Osteocyte (in vitro differentiated cells): ENCODE data around the gene BBS7. TPM values are rescaled to one million over a fixed set of nuclear protein-coding genes. Genes with fewer than 3 reads are reported as not detected.

Source experiments
- DNase-seq: peaks from one replicate; pipeline ENCODE4 v3.0.0; 2021; ENCODE audit warnings: mixed read lengths; ENCODE audit not compliant: unreplicated experiment; ENCODE audit errors: extremely low spot score
- H3K27ac Mint-ChIP-seq: one replicate; pipeline ENCODE4 v1.8.0; 2021; ENCODE audit warnings: mild to moderate bottlenecking, mixed read lengths; ENCODE audit not compliant: unreplicated experiment
- H3K27me3 Mint-ChIP-seq: one replicate; pipeline ENCODE4 v1.8.0; 2021; ENCODE audit warnings: mixed read lengths; ENCODE audit not compliant: unreplicated experiment
- H3K36me3 Mint-ChIP-seq: one replicate; pipeline ENCODE4 v1.8.0; 2021; ENCODE audit warnings: mixed read lengths; ENCODE audit not compliant: unreplicated experiment
- H3K4me1 Mint-ChIP-seq: one replicate; pipeline ENCODE4 v1.8.0; 2021; ENCODE audit warnings: mixed read lengths; ENCODE audit not compliant: unreplicated experiment
- H3K4me3 Mint-ChIP-seq: one replicate; pipeline ENCODE4 v1.8.0; 2021; ENCODE audit warnings: mild to moderate bottlenecking, moderate library complexity, mixed read lengths; ENCODE audit not compliant: unreplicated experiment
- H3K9me3 Mint-ChIP-seq: one replicate; pipeline ENCODE4 v1.8.0; 2021; ENCODE audit warnings: mixed read lengths; ENCODE audit not compliant: unreplicated experiment
- total RNA-seq: library from RNA; stranded (reverse); gene quantifications from 2 replicates; pipeline ENCODE4 v1.2.1, GENCODE V29; 2021
- TF ChIP-seq, protein P1 (sequence below): fragments of 200-600 bp; sonication (generic); IDR thresholded peaks from 2 replicates; pipeline ENCODE4 v1.5.0; 2021; ENCODE audit warnings: antibody characterized with exemption, mild to moderate bottlenecking, moderate library complexity

Gene BBS7
- total RNA-seq, 1 donor from 2014 or later = 19.0 TPM

DNA sequence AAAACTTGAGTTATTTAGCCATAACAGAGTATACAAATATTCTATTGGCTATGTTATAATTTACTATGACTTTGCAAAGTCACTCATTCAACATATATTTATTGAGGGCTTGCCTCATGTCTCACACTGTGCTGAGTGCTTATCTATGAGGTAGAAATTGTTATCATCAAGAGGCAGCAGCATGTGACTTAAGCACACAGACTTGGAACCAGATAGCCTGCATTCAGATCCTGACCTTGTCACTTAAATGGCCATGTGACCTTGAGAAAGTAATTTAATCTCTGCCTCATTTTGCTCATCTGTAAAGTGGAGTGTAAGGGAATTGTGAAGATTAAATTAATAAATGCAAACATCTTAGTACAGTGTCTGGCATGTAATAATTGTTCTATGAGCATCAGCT lies 79.3 kb downstream of the BBS7 start:
- no peak overlapping the region for H3K27ac Mint-ChIP-seq
- no peaks in the 10 kb centered on the region for H3K9me3 Mint-ChIP-seq
- peaks cover 26% of the 10 kb centered on the region for H3K4me1 Mint-ChIP-seq
- no peak overlapping the region for H3K4me3 Mint-ChIP-seq
- no peaks in the 10 kb centered on the region for H3K27me3 Mint-ChIP-seq
- DNase-seq = no peak
- no peaks in the 10 kb centered on the region for H3K36me3 Mint-ChIP-seq
- TF ChIP-seq, protein P1, sequence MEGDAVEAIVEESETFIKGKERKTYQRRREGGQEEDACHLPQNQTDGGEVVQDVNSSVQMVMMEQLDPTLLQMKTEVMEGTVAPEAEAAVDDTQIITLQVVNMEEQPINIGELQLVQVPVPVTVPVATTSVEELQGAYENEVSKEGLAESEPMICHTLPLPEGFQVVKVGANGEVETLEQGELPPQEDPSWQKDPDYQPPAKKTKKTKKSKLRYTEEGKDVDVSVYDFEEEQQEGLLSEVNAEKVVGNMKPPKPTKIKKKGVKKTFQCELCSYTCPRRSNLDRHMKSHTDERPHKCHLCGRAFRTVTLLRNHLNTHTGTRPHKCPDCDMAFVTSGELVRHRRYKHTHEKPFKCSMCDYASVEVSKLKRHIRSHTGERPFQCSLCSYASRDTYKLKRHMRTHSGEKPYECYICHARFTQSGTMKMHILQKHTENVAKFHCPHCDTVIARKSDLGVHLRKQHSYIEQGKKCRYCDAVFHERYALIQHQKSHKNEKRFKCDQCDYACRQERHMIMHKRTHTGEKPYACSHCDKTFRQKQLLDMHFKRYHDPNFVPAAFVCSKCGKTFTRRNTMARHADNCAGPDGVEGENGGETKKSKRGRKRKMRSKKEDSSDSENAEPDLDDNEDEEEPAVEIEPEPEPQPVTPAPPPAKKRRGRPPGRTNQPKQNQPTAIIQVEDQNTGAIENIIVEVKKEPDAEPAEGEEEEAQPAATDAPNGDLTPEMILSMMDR = no peak

DNA sequence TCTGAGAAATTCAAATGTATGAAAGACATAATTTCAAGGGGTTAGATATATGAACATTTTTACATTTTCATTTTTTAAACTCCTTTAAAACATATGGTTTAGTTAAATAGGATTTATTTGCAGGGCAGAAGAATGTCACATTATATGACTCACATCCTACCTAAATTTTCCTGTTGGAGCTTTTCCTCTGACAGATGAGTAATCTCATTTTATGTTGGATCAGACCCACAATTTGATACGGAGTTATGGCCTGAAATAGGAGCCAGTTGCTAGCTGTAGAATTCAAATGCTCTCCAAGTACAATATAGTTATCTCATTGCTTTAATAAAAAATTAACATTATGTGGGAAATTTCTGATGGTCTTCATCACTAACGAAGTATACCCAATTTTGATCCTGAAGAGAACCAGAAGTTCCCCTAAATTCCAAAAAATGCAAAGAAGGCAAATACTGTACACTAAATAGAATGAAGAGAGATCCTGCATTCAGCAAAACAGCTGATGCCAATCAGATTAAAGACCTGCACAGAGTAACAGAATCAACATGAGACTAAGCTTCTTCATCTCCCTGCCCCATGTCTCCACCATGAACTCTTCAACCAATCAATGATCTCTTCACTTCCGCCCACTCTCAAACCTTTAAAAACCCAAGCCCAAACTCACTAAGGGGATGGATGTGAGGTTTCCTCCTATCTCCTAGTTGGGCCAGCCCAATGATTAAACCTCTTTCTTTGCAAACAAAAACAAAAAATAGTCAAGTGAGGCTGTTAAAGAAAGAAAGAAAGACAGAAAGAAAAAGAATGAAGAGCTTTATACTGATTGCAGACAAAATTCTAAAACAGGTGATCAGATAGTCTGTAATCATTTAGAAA lies 80.1 kb downstream of the BBS7 start:
- no peaks in the 10 kb centered on the region for H3K36me3 Mint-ChIP-seq
- no peak overlapping the region for H3K27ac Mint-ChIP-seq
- no peaks in the 10 kb centered on the region for H3K27me3 Mint-ChIP-seq
- TF ChIP-seq, protein P1 = no peak
- DNase-seq = no peak
- H3K4me3 Mint-ChIP-seq = no peak overlapping the region
- no peaks in the 10 kb centered on the region for H3K9me3 Mint-ChIP-seq
- peaks cover 33% of the 10 kb centered on the region for H3K4me1 Mint-ChIP-seq

DNA sequence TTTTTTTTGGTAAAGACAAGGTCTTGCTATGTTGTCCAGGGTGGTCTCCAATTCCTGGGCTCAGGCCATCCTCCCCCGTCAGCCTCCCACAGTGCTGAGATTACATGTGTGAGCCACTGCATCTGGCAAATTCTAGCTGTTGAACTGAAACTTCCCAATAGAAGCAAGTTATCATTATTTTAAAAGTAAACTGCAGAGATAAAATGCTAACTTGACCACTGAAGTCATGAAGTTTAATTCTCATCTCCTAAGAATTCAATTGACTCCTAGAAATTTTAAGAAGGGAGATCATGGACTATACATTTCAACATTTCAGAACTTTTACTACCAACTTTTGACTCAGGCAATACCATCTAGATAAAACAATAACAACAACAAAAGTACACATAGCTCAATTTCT lies 80.8 kb downstream of the BBS7 start:
- no peak overlapping the region for H3K4me3 Mint-ChIP-seq
- DNase-seq = no peak
- no peaks in the 10 kb centered on the region for H3K9me3 Mint-ChIP-seq
- no peaks in the 10 kb centered on the region for H3K27me3 Mint-ChIP-seq
- peaks cover 41% of the 10 kb centered on the region for H3K4me1 Mint-ChIP-seq
- no peaks in the 10 kb centered on the region for H3K36me3 Mint-ChIP-seq
- TF ChIP-seq, protein P1 = no peak
- peak overlapping the region; percentile 35 for H3K27ac Mint-ChIP-seq

DNA sequence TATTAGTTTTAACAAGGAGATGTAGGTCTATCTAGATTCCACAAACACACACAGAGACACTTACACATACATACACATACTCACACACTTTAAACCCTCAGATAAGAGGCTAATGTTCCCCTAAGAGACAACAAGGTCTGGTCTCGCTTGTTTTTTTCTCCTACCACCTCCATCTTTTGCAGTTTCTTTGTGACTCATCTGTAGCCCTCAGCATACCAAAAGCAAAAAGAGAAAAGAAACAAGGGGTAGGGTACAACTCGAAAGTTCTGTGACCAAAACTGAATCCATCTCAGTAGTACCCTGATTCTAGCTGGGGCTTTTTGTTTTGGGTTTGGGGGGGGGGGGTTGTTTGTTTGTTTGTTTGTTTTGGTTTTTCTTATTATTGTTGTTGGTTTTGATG lies 81.4 kb downstream of the BBS7 start:
- Mint-ChIP-seq H3K27ac (no peak overlapping the region), H3K4me1 (peaks cover 43% of the 10 kb centered on the region), H3K4me3 (no peak overlapping the region), H3K9me3 (peaks cover under 1% of the 10 kb centered on the region), H3K27me3 (no peaks in the 10 kb centered on the region), H3K36me3 (no peaks in the 10 kb centered on the region)
- TF ChIP-seq, protein P1 = no peak
- DNase-seq = no peak

DNA sequence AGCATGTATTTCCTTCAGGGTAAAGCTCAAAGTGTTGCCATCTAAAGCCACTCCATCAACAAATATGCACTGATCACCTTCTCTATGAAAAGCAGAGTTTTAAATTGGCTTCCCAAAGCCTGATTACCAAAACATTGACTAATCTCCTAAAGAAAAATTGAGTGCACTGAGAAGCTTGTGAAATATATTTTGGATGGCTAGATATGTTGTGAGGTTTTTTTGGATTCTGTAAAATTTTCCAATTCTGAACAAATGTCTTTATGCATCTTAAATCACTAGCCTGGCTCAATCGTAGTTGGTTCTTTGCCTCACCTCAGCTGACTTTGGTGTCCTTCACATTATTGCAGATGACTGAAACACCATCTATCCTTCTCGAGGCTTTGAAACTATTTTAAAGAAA lies 84.1 kb downstream of the BBS7 start:
- TF ChIP-seq, protein P1 = no peak
- Mint-ChIP-seq H3K9me3 (peaks cover 7% of the 10 kb centered on the region), H3K27ac (no peak overlapping the region), H3K4me3 (no peak overlapping the region), H3K36me3 (no peaks in the 10 kb centered on the region), H3K27me3 (no peaks in the 10 kb centered on the region), H3K4me1 (peaks cover 38% of the 10 kb centered on the region)
- DNase-seq = no peak
